OCI-LY7 (cell line): Measurements from ENCODE around the gene DNER. TPM values are rescaled to one million over a fixed set of nuclear protein-coding genes. Genes with fewer than 3 reads are reported as not detected.

Experiments used
- BruUV-seq: library from RNA; stranded (reverse); fragments of 400-500 nt; replicated peaks from 2 replicates; lab custom pipeline; 2021; lab: Mats Ljungman, UMichigan
- CTCF ChIA-PET: fragments of 300-600 bp; sonication (Branson Sonifier 250); formaldehyde crosslinking; loops from one replicate; lab custom pipeline; 2022; ENCODE audit warnings: antibody characterized with exemption; ENCODE audit not compliant: unreplicated experiment; lab: Charles Lee
- POLR2A ChIA-PET: fragments of 300-600 bp; sonication (Branson Sonifier 250); formaldehyde crosslinking; loops from one replicate; lab custom pipeline; 2022; ENCODE audit warnings: antibody characterized with exemption; lab: Charles Lee
- DNase-seq: peaks from one replicate; pipeline ENCODE4 v3.0.0-alpha.2; 2015; ENCODE audit warnings: low spot score
- H2AFZ ChIP-seq: fragments of 200-600 bp; sonication (generic), shearing (Covaris generic); 2 replicates; pipeline ENCODE4 v1.6.1; 2014; ENCODE audit warnings: mild to moderate bottlenecking, antibody characterized with exemption, low read length, moderate library complexity
- H3K27ac ChIP-seq: fragments of 200-600 bp; sonication (generic); 2 replicates; pipeline ENCODE4 v1.5.1; 2014; ENCODE audit warnings: mixed run types, low read depth, mild to moderate bottlenecking, moderate library complexity, low read length, inconsistent platforms; ENCODE audit not compliant: poor library complexity, severe bottlenecking
- H3K36me3 ChIP-seq: fragments of 200-600 bp; sonication (generic); 2 replicates; pipeline ENCODE4 v1.6.1; 2014; ENCODE audit warnings: mild to moderate bottlenecking, antibody characterized with exemption, low read length, moderate library complexity, mixed read lengths; ENCODE audit not compliant: insufficient read depth
- H3K4me1 ChIP-seq: fragments of 200-600 bp; sonication (generic); 2 replicates; pipeline ENCODE4 v1.5.1; 2014; ENCODE audit warnings: mild to moderate bottlenecking, low read length; ENCODE audit not compliant: insufficient read depth, poor library complexity, severe bottlenecking
- H3K4me2 ChIP-seq: fragments of 200-600 bp; sonication (generic); 2 replicates; pipeline ENCODE4 v1.6.1; 2014; ENCODE audit warnings: mild to moderate bottlenecking, low read length
- H3K4me3 ChIP-seq: fragments of 200-600 bp; sonication (generic); 2 replicates; pipeline ENCODE4 v1.5.1; 2014; ENCODE audit warnings: mild to moderate bottlenecking, low read depth, low read length; ENCODE audit not compliant: poor library complexity, severe bottlenecking
- H3K79me2 ChIP-seq: fragments of 200-600 bp; sonication (generic); 2 replicates; pipeline ENCODE4 v1.6.1; 2016; ENCODE audit warnings: low read depth, mild to moderate bottlenecking, low read length, moderate library complexity, mixed read lengths; ENCODE audit not compliant: insufficient read depth
- H3K9me2 ChIP-seq: fragments of 200-600 bp; sonication (generic); 2 replicates; pipeline ENCODE4 v1.6.1; 2016; ENCODE audit warnings: mild to moderate bottlenecking, low read length, mixed read lengths; ENCODE audit not compliant: insufficient read depth
- H3K9me3 ChIP-seq: fragments of 200-600 bp; sonication (generic); 2 replicates; pipeline ENCODE4 v1.6.1; 2014; ENCODE audit warnings: mild to moderate bottlenecking, mixed run types, low read length, mixed read lengths
- H4K20me1 ChIP-seq: fragments of 200-600 bp; sonication (generic); 2 replicates; pipeline ENCODE4 v1.6.1; 2014; ENCODE audit warnings: mild to moderate bottlenecking, antibody characterized with exemption, low read length, moderate library complexity, mixed read lengths; ENCODE audit not compliant: insufficient read depth
- EZH2phosphoT487 ChIP-seq: fragments of 200-600 bp; sonication (generic); IDR thresholded peaks from 2 replicates; pipeline ENCODE4 v1.6.1; 2018; ENCODE audit warnings: low read depth, borderline replicate concordance, mild to moderate bottlenecking, mixed run types, antibody characterized with exemption, low read length, moderate library complexity, mixed read lengths
- intact Hi-C: fragments of 100-400 bp; cut with micrococcal nuclease; formaldehyde crosslinking; loops from one replicate; pipeline ENCODE4 v1.10.0; 2022; ENCODE audit not compliant: unreplicated experiment
- total RNA-seq, 2 experiments: library from RNA; depleted of rRNA in 1 of 2; stranded (reverse); fragments of >200 nt in 1 of 2; shearing (Covaris generic) in 1 of 2; gene quantifications; 2 replicates each; pipeline ENCODE4 v1.2.3, GENCODE V29; 2014 to 2022
- TF ChIP-seq, protein P1 (sequence below): fragments of 200-600 bp; sonication (generic); conservative IDR thresholded peaks from 2 replicates; pipeline ENCODE4 v1.5.1; 2014; ENCODE audit warnings: mild to moderate bottlenecking, antibody characterized with exemption, low read length, moderate library complexity, mixed read lengths

DNER gene
- total RNA-seq, 2 experiments from 2014 or later: not detected

DNA sequence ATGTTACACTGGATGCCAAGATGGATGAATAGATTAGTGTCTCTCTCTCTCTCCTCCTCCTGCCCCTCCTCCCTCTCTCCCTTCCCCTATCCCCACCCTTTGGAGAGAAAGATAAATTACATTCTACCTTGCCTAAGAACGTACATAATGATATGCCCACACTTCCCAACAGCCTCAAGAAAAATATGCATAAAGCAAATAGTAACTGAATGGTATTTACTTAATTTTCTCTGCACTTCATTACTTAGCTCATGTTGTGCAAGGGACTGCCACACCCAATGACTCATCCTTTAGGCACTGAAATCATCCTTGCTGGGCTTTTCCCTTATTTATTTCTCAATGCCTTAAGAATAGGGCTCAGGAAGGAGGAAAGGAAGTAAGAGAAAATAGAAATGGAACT is 306.0 kb downstream of the DNER start:
- CTCF ChIA-PET: no interaction called here
- no peak overlapping the region for H2AFZ ChIP-seq

DNA sequence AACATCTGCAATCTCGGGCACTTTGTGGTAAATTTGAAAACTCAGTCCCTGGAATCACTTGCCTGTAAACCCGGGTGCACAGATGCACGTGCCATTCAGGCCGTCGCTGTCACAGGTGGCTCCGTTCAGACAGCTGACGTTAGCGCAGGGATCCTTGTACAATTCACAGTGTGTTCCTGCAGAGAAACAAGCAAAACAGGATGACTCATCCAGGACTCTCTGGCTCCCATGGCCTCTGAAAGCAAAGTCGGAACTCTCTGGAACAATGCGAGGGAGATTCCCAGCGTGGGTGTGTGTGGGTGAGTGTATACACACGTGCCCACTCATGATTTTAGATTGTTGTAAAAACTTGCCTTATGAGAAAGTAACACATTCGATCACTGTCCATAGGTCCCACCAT is 307.2 kb downstream of the DNER start:
- Histone ChIP-seq H3K79me2 (no peaks in the 10 kb centered on the region), H3K9me2 (no peaks in the 10 kb centered on the region), H3K4me1 (no peaks in the 10 kb centered on the region), H2AFZ (no peak overlapping the region), H3K36me3 (no peaks in the 10 kb centered on the region), H4K20me1 (no peaks in the 10 kb centered on the region), H3K9me3 (no peaks in the 10 kb centered on the region), H3K4me2 (no peak overlapping the region), H3K27ac (no peak overlapping the region), H3K4me3 (no peak overlapping the region)
- POLR2A ChIA-PET: no interaction called here
- TF ChIP-seq, protein P1, sequence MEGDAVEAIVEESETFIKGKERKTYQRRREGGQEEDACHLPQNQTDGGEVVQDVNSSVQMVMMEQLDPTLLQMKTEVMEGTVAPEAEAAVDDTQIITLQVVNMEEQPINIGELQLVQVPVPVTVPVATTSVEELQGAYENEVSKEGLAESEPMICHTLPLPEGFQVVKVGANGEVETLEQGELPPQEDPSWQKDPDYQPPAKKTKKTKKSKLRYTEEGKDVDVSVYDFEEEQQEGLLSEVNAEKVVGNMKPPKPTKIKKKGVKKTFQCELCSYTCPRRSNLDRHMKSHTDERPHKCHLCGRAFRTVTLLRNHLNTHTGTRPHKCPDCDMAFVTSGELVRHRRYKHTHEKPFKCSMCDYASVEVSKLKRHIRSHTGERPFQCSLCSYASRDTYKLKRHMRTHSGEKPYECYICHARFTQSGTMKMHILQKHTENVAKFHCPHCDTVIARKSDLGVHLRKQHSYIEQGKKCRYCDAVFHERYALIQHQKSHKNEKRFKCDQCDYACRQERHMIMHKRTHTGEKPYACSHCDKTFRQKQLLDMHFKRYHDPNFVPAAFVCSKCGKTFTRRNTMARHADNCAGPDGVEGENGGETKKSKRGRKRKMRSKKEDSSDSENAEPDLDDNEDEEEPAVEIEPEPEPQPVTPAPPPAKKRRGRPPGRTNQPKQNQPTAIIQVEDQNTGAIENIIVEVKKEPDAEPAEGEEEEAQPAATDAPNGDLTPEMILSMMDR: no peak
- TF ChIP-seq EZH2phosphoT487: no peak
- intact Hi-C loops: no loop called here
- CTCF ChIA-PET: no interaction called here
- DNase-seq: no peak
- no TSS peak for BruUV-seq

More for the DNA sequence above, 306.0 kb downstream of the DNER start:
- DNase-seq: no peak
- Histone ChIP-seq H4K20me1 (no peaks in the 10 kb centered on the region), H3K4me2 (no peak overlapping the region), H3K36me3 (no peaks in the 10 kb centered on the region), H3K27ac (no peak overlapping the region), H3K4me1 (no peaks in the 10 kb centered on the region), H3K4me3 (no peak overlapping the region), H3K79me2 (no peaks in the 10 kb centered on the region), H3K9me2 (no peaks in the 10 kb centered on the region), H3K9me3 (no peaks in the 10 kb centered on the region)
- no TSS peak for BruUV-seq
- intact Hi-C loops: no loop called here
- TF ChIP-seq, protein P1: no peak
- TF ChIP-seq EZH2phosphoT487: no peak
- POLR2A ChIA-PET: no interaction called here

DNA sequence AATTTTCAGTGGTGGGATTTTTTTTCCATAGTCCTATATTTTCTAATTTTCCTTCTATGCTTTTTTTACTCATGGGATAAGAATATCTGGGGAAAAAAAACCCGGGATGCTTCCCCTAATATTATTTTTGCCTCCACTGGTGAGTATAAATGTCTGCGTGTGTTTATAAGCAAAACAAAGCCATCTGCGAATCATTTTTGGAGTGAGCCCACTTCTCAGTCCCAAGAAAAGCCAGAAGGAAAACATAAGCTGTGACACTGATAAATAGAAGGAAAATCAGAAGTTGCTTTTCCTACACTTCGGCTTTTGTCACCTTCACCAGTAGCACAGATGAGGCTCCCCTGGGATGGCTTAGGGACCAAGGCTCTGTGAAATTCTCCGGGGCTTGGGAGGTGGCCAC is 308.6 kb downstream of the DNER start:
- TF ChIP-seq EZH2phosphoT487: no peak
- TF ChIP-seq, protein P1: no peak
- no peak overlapping the region for H2AFZ ChIP-seq
- intact Hi-C loops: no loop called here
- no TSS peak for BruUV-seq
- H3K4me2 ChIP-seq: no peak overlapping the region
- H3K79me2 ChIP-seq: no peaks in the 10 kb centered on the region
- ChIA-PET CTCF (no interaction called here), POLR2A (no interaction called here)
- H3K4me1 ChIP-seq: no peaks in the 10 kb centered on the region
- no peak overlapping the region for H3K4me3 ChIP-seq
- no peak for DNase-seq
- no peaks in the 10 kb centered on the region for H3K9me2 ChIP-seq
- H3K9me3 ChIP-seq: no peaks in the 10 kb centered on the region
- H3K36me3 ChIP-seq: no peaks in the 10 kb centered on the region
- H3K27ac ChIP-seq: no peak overlapping the region
- H4K20me1 ChIP-seq: no peaks in the 10 kb centered on the region
